ENCODE data around the gene PHC1.
A peak's percentile ranks its signal among the peaks of the same experiment; 100 is the strongest.
"Not testable (repeated sequence)": the region's sequence is repeated elsewhere in the genome, so short reads cannot be mapped to it uniquely, and the experiment has no call there.

PHC1 gene

DNA sequence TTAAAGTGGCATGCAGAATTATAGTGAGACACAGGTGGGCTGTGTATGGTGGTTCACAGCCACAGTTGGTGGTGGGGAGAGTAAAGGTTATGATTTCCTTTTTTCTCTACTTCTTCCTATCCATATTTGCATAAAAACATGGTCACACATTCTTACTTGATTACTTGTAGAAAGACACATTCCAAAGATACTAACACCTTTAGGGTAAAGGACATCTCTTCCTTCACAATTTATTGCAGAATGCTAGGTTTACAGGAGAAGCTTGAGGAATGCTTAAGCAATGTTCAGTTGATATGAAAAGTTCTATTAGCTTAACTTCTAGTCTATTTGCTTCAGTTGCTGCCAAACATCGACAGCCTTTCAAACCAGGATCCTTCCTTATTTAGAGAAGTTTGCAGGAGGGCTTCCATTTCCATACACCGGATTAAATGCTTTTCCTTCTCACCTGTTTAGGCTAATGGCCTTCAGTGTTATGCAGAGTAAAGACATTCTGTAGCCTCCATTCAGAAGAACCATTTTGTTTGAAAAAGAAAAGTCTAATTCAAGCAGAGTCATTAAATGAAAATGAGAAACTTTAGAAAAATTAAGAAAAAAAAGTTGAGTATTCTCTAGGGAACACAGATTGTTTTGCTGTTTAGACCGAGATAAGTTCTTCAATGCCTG is 2.6 kb upstream of the PHC1 start:
- DNase-seq (ENCODE audit: low spot score) = no peak

DNA sequence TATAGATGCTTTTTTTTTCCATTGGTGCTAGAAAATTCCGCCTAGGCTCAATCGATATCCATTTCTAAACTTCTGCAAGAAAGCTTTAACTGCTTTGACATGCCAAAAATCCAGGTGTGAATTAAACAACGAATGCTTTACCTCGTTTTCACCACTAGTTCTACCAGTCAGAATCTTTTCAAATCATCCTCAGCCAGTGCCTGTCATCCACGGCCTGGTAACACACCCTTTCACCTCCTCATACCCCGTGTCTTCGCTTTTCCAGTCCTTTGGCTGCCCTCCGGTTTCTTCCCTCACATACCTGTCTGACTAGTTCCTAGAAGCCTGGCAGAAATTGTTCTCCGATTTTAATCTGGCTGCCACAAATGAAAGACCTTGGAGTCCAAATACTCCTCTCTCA is 1.4 kb upstream of the PHC1 start:
- no peak for DNase-seq (ENCODE audit: low spot score)

DNA sequence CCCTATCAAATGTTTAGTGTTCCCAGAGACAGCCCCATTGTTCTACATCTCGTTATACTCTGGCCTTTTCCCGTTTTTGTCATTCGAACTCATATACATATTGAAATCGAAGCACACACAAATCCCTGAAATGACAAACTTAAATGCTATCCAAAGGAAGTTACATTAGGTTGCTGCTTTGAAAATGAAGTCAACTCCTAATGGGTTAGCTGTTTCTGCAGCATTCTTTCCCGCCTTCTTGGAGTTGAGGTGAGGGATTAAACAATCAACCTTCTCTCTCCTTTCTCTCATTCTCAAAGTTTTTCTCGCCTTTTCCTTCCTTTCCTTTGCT is 642 bp upstream of the PHC1 start:
- no peak for DNase-seq (ENCODE audit: low spot score)

DNA sequence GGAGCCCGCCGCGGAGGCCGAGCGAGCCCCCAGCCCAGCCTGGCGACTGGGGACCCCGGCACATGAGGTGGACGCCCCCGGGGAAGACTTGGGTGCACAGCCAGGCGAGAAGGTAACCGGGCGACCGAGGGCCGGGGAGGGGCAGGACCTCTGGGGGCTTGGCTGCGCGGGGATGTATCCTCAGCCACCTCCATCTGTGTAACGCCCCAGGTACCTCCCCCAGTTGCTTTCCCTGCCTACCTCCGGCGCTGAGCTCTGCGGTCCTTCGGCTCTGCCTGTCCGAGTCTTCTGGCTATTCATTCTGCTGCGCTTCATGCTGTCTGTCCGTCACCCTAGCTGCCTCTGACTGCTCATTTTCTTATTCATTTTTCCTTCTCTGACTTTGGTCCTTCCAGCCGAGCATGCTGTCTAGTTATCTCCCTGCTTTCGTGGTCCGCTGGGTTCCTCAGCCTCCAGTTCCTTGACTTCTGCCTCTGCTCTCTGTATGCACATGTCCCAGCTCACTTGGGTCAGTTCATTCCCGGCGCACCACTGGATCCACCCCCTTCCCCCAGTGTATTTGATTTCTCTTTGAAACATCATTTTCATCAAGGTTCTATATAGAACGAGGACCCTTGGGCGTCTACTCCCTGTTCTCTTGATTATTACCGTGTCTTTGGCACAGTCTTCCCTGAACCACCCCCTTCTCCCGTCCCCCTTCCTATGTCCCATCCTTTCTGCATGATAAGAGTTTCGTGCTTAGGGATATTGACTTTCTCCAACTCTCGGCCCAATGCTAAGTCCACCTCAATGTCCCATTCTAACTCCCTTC is 612 bp downstream of the PHC1 start:
- peak; percentile 26 for DNase-seq (ENCODE audit: low spot score)

DNA sequence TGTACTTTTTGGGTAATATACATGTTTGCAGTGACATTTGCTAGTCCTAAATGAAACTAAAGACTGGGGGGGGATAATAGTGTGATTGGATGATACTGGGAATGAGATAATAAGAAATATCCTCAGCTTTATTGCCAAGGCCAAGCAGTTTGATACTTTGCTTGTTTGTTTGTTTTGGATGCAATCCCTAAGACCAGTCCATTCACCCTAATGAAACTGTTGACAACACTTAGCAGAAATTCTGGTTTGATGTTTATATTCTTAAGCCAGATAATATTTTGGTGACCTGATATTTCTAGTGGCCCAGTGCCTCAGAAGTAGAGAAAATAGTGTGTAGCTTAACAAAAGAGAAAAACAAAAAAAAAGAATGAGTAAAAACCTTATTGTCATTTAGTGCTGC is 1.8 kb downstream of the PHC1 start:
- no peak for DNase-seq (ENCODE audit: low spot score)

DNA sequence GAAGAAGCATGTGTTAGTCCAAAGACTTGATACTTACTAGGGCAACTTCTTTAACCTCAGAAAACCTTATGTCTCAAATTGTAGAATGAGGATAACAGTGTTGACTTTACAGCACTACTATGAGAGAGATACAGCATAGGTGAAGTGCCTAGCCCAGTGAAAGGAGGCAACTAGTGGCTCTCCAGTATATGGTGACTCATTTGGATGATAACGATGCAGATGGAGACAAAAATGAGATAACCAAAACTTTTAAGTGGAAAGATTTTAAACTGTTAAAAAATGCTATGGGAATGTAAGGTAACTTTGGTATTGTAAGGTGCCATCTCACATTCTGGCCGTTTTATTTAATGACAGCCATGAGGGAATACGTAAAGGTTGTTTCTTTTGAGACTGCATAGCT is 2.7 kb downstream of the PHC1 start:
- DNase-seq (ENCODE audit: low spot score) = no peak

DNA sequence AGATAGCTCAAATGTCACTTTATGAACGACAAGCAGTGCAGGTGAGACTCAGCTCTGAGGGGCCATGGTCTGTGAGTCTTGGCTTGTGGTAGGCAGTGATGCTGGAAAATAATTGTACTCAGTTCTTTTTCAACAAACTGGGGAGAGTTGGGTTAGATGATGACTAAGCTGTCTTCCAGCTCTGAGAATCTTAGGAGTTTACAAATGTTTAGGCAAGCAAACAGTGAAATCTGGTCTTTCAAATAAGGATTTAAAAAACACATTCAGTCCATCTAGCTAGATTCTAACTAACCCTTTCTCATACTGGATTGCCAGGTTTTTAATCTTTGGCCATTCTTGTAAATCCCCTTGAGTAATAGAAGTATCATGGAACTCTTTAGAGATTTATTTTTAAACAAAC is 3.4 kb downstream of the PHC1 start:
- DNase-seq (ENCODE audit: low spot score) = no peak

DNA sequence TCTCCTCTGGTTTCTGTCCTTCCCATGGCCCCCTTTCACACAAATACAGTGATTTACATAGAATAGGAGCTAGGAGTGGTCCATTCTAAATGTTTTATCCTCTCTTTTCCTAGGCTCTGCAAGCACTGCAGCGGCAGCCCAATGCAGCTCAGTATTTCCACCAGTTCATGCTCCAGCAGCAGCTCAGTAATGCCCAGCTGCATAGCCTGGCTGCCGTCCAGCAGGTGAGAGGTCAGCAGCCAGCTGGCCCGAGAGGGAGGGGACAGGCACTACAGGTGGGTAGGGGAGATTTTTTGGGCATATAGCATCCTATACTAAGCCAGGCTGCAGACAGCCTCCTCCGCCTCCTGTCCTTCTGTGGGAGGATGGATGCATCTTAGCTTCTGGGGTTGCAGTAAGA is 5.3 kb downstream of the PHC1 start:
- DNase-seq (ENCODE audit: low spot score) = not testable (repeated sequence)

DNA sequence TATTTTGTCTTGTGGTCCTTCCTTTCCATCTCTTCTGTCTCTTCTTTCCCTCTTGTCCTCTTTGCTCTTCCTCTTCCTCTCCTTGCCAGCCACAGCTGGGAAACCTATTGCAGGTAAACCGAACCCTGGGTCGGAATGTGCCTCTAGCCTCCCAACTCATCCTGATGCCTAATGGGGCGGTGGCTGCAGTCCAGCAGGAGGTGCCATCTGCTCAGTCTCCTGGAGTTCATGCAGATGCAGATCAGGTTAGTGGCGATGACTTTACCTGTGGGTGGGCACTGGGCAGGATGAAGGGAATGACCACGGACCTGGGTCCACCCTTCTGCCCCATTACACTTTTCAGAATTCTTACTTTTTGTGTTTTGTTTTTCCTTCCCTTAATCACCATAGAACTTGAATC is 8.2 kb downstream of the PHC1 start:
- no peak for DNase-seq (ENCODE audit: low spot score)

DNA sequence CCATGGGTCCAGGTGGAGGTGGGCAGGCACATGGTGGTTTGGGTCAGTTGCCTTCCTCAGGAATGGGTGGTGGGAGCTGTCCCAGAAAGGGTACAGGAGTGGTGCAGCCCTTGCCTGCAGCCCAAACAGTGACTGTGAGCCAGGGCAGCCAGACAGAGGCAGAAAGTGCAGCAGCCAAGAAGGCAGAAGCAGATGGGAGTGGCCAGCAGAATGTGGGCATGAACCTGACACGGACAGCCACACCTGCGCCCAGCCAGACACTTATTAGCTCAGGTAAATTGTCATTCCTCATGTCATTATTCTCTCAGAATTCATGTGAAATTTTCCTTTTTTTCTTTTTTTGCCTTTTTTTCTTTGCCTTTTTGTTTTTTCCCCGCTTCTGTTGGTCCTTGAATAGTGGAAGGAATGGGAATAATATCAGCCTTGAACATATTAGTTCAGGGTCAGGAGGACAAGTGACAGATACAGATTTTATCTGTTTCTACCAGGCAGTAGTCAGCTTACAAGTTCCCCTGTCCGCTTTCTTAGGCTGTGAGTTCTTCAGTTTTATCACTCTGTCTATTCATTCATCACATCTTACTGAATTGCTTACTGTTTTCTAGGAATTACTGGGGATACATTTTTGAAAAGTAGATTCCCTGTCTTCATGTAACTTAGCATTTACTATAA is 16.5 kb downstream of the PHC1 start:
- not testable (repeated sequence) for DNase-seq (ENCODE audit: low spot score)

DNA sequence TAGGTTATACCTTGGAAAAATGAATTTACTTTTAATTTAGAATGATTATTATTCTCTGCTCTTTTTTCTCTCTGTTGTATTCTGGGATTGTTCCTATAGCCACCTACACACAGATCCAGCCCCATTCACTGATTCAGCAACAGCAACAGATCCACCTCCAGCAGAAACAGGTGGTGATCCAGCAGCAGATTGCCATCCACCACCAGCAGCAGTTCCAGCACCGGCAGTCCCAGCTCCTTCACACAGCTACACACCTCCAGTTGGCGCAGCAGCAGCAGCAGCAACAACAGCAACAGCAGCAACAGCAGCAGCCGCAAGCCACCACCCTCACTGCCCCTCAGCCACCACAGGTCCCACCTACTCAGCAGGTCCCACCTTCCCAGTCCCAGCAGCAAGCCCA is 18.2 kb downstream of the PHC1 start:
- not testable (repeated sequence) for DNase-seq (ENCODE audit: low spot score)

DNA sequence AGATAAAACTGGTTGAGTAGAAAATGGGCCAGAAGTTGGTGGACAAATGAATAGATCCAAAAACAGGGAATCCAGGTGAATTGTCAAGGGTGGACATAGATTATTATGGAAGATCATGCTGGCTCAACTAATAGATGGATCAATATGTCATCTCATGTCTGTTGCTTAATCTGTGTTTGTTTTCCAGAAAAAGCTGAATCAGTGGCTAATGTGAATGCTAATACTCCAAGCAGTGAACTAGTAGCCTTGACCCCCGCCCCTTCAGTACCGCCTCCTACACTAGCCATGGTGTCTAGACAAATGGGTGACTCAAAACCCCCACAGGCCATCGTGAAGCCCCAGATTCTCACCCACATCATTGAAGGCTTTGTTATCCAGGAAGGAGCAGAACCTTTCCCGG is 19.8 kb downstream of the PHC1 start:
- DNase-seq (ENCODE audit: low spot score) = not testable (repeated sequence)

DNA sequence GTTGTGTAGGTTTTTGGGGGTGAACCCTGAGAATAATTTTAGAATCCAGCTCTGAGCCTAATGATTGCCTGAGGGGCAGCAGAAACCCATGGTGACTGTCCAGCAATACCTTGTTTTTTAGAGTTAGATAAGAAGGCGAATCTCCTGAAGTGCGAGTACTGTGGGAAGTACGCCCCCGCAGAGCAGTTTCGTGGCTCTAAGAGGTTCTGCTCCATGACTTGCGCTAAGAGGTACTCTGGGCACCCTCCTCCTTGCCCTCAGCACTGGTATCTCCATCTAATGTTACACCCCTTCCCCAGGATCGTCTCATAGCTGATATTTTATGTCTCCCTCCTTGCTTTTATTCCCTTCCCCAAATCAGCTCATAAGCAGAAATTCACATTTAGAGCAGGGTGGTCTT is 22.4 kb downstream of the PHC1 start:
- no peak for DNase-seq (ENCODE audit: low spot score)

DNA sequence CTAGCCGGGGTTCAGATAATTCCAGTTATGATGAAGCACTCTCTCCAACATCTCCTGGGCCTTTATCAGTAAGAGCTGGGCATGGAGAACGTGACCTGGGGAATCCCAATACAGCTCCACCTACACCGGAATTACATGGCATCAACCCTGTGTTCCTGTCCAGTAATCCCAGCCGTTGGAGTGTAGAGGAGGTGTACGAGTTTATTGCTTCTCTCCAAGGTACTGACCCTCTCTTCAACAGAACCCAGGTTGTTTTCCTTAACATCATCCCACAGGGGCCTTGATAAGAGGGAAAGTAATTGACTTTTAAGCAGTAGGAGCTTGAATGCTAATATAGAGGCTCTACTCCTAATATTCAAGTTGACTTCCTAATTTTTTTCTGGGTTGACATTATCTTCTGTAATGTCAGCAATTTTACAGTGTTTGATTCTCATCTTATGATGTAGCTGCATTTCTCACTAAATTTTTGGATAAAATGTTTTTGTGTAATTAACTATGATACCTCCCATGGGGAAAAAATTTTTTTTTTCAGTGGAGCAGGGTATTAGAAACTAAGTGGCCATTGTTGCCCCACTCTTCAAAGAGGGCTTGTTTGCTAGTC is 23.6 kb downstream of the PHC1 start:
- DNase-seq (ENCODE audit: low spot score) = not testable (repeated sequence)

DNA sequence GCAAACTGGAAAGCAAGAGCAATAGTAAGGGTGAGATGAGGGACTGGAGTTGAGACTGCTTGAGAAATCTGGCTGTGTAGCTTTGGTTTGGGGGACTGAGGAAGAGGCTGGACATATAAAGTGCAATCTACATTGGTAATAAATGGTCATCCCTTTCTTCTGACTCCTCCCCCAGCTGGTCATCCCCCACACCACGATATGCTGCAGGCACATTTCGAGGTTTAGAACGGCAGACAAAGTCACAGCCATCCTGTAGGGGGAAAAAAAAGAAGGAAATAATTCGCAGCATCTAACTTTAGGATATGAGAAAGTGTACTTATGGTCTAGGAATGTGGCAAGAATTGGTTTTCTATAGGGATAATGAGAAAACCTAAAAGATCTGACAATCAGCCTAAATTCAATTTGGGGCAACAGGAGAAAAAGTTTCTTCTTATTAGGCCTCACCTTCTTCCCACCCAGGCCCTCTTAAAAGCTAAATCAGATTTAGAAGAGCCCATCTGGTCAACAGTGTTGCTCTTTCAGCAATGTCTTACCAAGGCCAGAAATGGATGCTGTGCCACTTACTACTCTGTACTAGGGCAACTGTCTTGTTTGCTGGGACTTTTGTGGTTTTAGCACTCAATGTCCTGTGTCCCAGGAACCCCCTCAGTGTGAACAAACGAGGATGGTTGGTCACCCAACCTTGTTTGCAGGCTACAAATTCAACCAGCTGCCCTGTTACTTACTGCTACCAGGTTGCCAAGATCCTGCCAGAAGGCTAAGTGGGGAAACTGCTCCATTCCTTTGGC is 27.6 kb downstream of the PHC1 start:
- no peak for DNase-seq (ENCODE audit: low spot score)

DNA sequence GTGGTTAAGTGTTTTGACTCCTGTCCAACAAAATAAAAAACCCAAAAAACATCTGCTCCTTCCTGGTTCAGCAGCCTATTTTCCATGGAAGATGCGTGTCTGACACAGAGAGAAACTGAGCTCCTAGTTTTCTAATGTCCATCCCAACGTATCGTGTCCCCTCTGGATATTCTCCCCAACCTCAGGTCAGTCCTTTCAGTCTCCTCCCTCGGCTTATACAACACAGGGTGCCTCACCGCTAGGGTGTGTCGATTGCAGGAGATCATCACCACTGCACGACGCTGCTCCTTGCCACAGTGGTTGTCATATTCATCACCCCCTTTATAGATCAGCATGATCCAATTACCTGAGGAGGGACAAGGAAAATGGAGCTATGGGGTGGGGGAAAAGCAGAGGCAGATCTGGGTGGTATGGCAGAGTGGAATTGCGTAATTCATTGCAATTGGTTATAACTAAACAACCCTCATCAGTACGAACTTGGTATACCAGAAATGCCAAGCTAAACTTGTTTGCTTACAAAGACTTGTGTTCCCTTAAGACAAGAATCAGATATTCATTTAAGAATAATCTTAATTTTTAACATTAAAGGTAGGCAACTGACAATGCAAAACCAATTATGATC is 29.4 kb downstream of the PHC1 start:
- no peak for DNase-seq (ENCODE audit: low spot score)

DNA sequence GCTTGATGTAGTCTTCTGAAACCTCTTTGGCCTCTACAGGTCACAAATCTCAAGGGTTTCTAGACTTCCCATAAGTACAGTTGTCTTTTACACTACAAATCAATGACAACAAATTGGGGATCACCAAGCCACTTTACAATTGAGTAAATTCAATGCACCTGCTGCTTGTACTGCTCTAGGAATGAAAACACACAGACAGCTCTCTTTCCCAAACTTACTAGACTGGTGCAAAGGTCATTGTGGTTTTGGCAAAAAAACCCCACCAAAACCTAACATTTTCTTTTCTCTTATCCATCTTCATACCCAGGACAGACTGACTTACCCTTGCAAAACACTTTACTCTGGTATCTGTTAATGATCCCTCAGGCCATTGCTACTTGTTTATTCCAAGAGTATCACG is 32.4 kb downstream of the PHC1 start:
- DNase-seq (ENCODE audit: low spot score) = no peak

DNA sequence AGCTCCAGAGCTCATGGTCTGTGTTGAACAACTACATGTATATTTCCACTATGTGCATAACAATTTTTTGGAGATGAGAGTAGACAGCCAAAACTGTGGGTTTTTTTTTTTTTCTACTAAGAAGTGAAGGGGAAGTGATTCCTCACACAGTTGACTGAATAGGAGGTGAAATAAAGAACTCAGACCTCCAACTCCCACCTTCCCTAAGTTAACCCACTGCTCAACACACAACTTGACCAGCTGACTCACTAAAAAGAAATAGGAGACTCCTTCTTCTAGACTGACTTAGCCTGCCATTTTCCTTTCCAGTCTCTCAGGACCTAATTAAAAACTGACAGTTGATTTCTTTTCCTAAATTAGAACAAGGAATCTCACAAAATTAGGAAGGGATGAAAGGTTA is 33.4 kb downstream of the PHC1 start:
- DNase-seq (ENCODE audit: low spot score) = no peak

DNA sequence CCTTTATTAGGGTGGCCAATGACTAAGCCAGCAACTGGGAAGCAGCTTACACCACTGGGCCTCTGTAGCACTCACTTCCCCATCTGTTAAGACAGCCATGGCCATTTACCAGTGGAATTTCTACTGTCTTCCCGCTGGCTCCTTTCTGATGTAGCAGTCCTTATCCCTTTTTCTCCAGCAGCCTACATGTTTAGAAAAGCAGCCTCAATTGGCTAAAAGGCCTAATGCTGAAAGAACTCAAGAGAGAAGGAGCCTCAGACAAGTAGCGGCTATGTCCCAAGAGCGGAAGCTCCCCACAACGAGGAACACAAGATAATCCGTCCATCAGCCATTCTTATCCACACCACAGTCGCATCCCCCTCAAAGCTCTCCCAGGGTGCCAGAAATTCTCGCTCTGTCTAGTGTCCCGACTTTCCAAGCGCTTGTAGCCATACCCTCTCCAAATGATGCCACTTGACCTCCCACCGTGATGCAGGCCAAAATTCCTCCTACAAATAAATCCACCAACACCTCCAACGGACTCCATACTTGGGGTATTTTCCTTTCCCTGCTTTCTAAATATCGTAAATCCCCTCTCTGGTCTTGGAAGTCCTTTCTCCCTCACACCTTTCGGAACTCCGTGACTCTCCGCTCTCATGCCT is 34.5 kb downstream of the PHC1 start:
- peak; percentile 38 for DNase-seq (ENCODE audit: low spot score)

DNA sequence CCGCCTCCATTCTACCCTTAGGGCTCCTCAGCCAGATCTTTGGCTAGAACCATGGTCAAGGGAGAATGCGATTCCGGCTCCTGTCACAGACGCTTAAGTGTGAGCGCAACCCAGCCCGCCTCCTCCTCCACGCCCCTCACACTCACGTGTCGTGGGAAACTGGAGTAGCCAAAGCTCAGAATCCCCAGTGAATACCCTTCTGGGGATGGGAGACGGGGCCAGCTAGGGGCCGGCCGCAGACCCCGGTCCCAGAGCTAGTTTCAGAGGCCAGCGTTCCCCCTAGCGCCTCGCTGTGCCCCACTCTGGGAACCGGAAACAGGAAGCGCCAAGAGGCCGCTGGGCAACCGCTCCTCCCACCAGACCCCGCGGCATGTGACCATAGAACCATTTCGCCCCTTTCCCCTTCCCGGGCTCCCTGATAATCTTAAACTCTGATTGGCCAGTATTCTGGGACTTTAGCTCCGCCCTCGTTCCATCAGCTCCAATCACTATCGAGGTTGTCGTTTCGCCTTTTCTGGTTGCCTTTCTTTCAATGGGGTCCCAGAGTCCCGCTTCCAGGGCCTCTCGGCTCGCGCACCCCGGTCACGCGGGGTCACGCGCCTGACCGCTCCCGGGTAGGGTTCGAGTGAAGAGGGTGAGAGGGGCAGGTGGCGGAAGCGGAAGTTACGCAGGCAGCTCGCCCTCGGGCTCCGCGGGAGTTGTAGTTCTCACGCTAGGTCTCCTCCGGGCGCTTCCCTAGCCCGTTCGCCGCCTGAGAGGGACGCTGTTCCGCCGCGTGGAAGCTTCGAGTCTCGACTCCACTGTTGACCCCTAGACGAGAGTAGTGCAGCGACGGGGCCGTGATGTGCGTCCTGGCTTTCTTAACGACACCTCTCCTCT is 35.3 kb downstream of the PHC1 start, which contains the start of gene M6PR:
M6PR (minus strand) TSS at position 304 of the 879 bp plus-strand sequence. CDS start 3,241 bp downstream, outside the sequence.
- DNase-seq (ENCODE audit: low spot score) = peak; percentile 89
